WERI-Rb-1 (cell line): ENCODE measurements around the gene TGFBR3L.

Experiments
- DNase-seq: peaks from one replicate; pipeline ENCODE4 v3.0.0-alpha.2; 2020
- H3K27ac ChIP-seq: fragments of 250-450 bp; sonication (Bioruptor Pico); 2 replicates; pipeline ENCODE4 v1.5.1; 2020; ENCODE audit warnings: mild to moderate bottlenecking, moderate library complexity
- H3K27me3 ChIP-seq: fragments of 250-450 bp; sonication (Bioruptor Pico); 2 replicates; pipeline ENCODE4 v1.5.1; 2021; ENCODE audit warnings: mild to moderate bottlenecking, low read depth, moderate library complexity; ENCODE audit not compliant: insufficient read depth, severe bottlenecking
- H3K36me3 ChIP-seq: fragments of 250-450 bp; sonication (Bioruptor Pico); 2 replicates; pipeline ENCODE4 v1.5.1; 2020; ENCODE audit warnings: mild to moderate bottlenecking, moderate library complexity
- H3K4me3 ChIP-seq: 2 replicates; pipeline ENCODE4 v1.5.1; 2011; ENCODE audit warnings: low read depth, mild to moderate bottlenecking, control low read depth, low read length
- H3K9me3 ChIP-seq: fragments of 250-450 bp; sonication (Bioruptor Pico); 2 replicates; pipeline ENCODE4 v1.5.1; 2021; ENCODE audit warnings: mild to moderate bottlenecking, moderate library complexity; ENCODE audit not compliant: severe bottlenecking
- CTCF ChIP-seq: IDR thresholded peaks from 2 replicates; pipeline ENCODE4 v1.5.1; 2011; ENCODE audit warnings: low read depth, mild to moderate bottlenecking, control low read depth, inconsistent platforms, low read length

Gene TGFBR3L

GRCh38 chr19:7894612-7895309 is 19.9 kb upstream of the TGFBR3L start:
- no peaks in the 10 kb centered on the region for H3K9me3 ChIP-seq
- DNase-seq: no peak
- no peak for TF ChIP-seq CTCF
- no peak overlapping the region for H3K27ac ChIP-seq
- no peak overlapping the region for H3K4me3 ChIP-seq
- no peaks in the 10 kb centered on the region for H3K36me3 ChIP-seq
- no peaks in the 10 kb centered on the region for H3K27me3 ChIP-seq

- H3K9me3 ChIP-seq: no peaks in the 10 kb centered on the region
- no peaks in the 10 kb centered on the region for H3K27me3 ChIP-seq
- H3K4me3 ChIP-seq: no peak overlapping the region
- no peak for DNase-seq
- no peak overlapping the region for H3K27ac ChIP-seq
- H3K36me3 ChIP-seq: no peaks in the 10 kb centered on the region
- TF ChIP-seq CTCF: no peak
These were observed 19.1 kb upstream of the TGFBR3L start for GRCh38 chr19:7895565-7895964.

- Histone ChIP-seq H3K36me3 (no peaks in the 10 kb centered on the region), H3K27ac (no peak overlapping the region), H3K27me3 (no peaks in the 10 kb centered on the region), H3K4me3 (no peak overlapping the region), H3K9me3 (no peaks in the 10 kb centered on the region)
- no peak for DNase-seq
- TF ChIP-seq CTCF: no peak
These were observed 17.3 kb upstream of the TGFBR3L start for GRCh38 chr19:7897292-7897691.

GRCh38 chr19:7898967-7899366 is 15.7 kb upstream of the TGFBR3L start:
- DNase-seq: no peak
- Histone ChIP-seq H3K27me3 (no peaks in the 10 kb centered on the region), H3K27ac (no peak overlapping the region), H3K4me3 (no peak overlapping the region), H3K9me3 (no peaks in the 10 kb centered on the region), H3K36me3 (no peaks in the 10 kb centered on the region)
- TF ChIP-seq CTCF: 0 out of 2 replicates have a peak, but pooled peaks have one; percentile 10

GRCh38 chr19:7899751-7900378 is 14.8 kb upstream of the TGFBR3L start:
- Histone ChIP-seq H3K27ac (no peak overlapping the region), H3K36me3 (peaks cover 4% of the 10 kb centered on the region), H3K4me3 (no peak overlapping the region), H3K27me3 (no peaks in the 10 kb centered on the region), H3K9me3 (no peaks in the 10 kb centered on the region)
- no peak for DNase-seq
- no peak for TF ChIP-seq CTCF

GRCh38 chr19:7900401-7900870 is 14.2 kb upstream of the TGFBR3L start:
- DNase-seq: no peak
- no peak for TF ChIP-seq CTCF
- H3K36me3 ChIP-seq: peaks cover 8% of the 10 kb centered on the region
- H3K4me3 ChIP-seq: no peak overlapping the region
- no peaks in the 10 kb centered on the region for H3K27me3 ChIP-seq
- H3K27ac ChIP-seq: no peak overlapping the region
- H3K9me3 ChIP-seq: no peaks in the 10 kb centered on the region
